Activated naive CD8-positive, alpha-beta T cell treated with anti-CD3 and anti-CD28 coated beads for 36 hours (primary cell): ENCODE measurements around the gene FBXL17. TPM values are rescaled to one million over a fixed set of nuclear protein-coding genes. Genes with fewer than 3 reads are reported as not detected.

Experiments
- DNase-seq: peaks from one replicate; pipeline ENCODE4 v3.0.0; 2021
- H3K27ac Mint-ChIP-seq: one replicate; pipeline ENCODE4 v1.8.0; 2022; ENCODE audit warnings: mild to moderate bottlenecking, moderate library complexity, mixed read lengths
- H3K27me3 Mint-ChIP-seq: one replicate; pipeline ENCODE4 v1.8.0; 2022; ENCODE audit warnings: mild to moderate bottlenecking, mixed read lengths
- H3K36me3 Mint-ChIP-seq: one replicate; pipeline ENCODE4 v1.8.0; 2021; ENCODE audit warnings: mild to moderate bottlenecking, mixed read lengths
- H3K4me1 Mint-ChIP-seq: one replicate; pipeline ENCODE4 v1.8.0; 2021; ENCODE audit warnings: mixed read lengths
- H3K4me3 Mint-ChIP-seq: one replicate; pipeline ENCODE4 v1.8.0; 2022; ENCODE audit warnings: mild to moderate bottlenecking, moderate library complexity, mixed read lengths
- H3K9me3 Mint-ChIP-seq: one replicate; pipeline ENCODE4 v1.8.0; 2022; ENCODE audit warnings: mixed read lengths
- total RNA-seq, 2 experiments: library from RNA; stranded (reverse); gene quantifications; one replicate each; pipeline ENCODE4 v1.2.3, GENCODE V29; 2021

Gene FBXL17
- total RNA-seq, 2 experiments from 2014 or later, result 3.6 to 4.5 TPM

- no peaks in the 10 kb centered on the region for H3K4me1 Mint-ChIP-seq
These were observed 279.4 kb downstream of the FBXL17 start for GRCh38 chr5:108102463-108102862.

GRCh38 chr5:108101821-108102220 is 280.1 kb downstream of the FBXL17 start:
- no peak overlapping the region for H3K4me3 Mint-ChIP-seq
- H3K36me3 Mint-ChIP-seq, result peaks cover 3% of the 10 kb centered on the region
- no peaks in the 10 kb centered on the region for H3K4me1 Mint-ChIP-seq
- no peak overlapping the region for H3K27ac Mint-ChIP-seq
- no peaks in the 10 kb centered on the region for H3K9me3 Mint-ChIP-seq
- no peak for DNase-seq
- no peaks in the 10 kb centered on the region for H3K27me3 Mint-ChIP-seq

More at GRCh38 chr5:108102463-108102862, 279.4 kb downstream of the FBXL17 start:
- no peak overlapping the region for H3K4me3 Mint-ChIP-seq
- H3K36me3 Mint-ChIP-seq, result peaks cover 3% of the 10 kb centered on the region
- no peak overlapping the region for H3K27ac Mint-ChIP-seq
- DNase-seq, result no peak
- H3K9me3 Mint-ChIP-seq, result no peaks in the 10 kb centered on the region
- H3K27me3 Mint-ChIP-seq, result no peaks in the 10 kb centered on the region

- Mint-ChIP-seq H3K4me1 (no peaks in the 10 kb centered on the region), H3K27ac (no peak overlapping the region), H3K9me3 (no peaks in the 10 kb centered on the region), H3K27me3 (no peaks in the 10 kb centered on the region), H3K4me3 (no peak overlapping the region), H3K36me3 (peaks cover 3% of the 10 kb centered on the region)
- no peak for DNase-seq
These were observed 280.8 kb downstream of the FBXL17 start for GRCh38 chr5:108101130-108101529.

GRCh38 chr5:108094800-108095199 is 287.1 kb downstream of the FBXL17 start:
- DNase-seq, result no peak
- Mint-ChIP-seq H3K9me3 (no peaks in the 10 kb centered on the region), H3K27me3 (no peaks in the 10 kb centered on the region), H3K4me1 (no peaks in the 10 kb centered on the region), H3K36me3 (no peaks in the 10 kb centered on the region), H3K4me3 (no peak overlapping the region), H3K27ac (no peak overlapping the region)

- Mint-ChIP-seq H3K27ac (no peak overlapping the region), H3K27me3 (no peaks in the 10 kb centered on the region), H3K36me3 (peaks cover 3% of the 10 kb centered on the region), H3K4me3 (no peak overlapping the region), H3K9me3 (no peaks in the 10 kb centered on the region), H3K4me1 (no peaks in the 10 kb centered on the region)
- DNase-seq, result no peak
These were observed 288.7 kb downstream of the FBXL17 start for GRCh38 chr5:108093186-108093585.

- Mint-ChIP-seq H3K27me3 (no peaks in the 10 kb centered on the region), H3K27ac (no peak overlapping the region), H3K36me3 (peaks cover 3% of the 10 kb centered on the region), H3K4me1 (no peaks in the 10 kb centered on the region), H3K4me3 (no peak overlapping the region), H3K9me3 (no peaks in the 10 kb centered on the region)
- DNase-seq, result no peak
These were observed 291.0 kb downstream of the FBXL17 start for GRCh38 chr5:108090946-108091345.

GRCh38 chr5:108084105-108084504 is 297.8 kb downstream of the FBXL17 start:
- no peaks in the 10 kb centered on the region for H3K9me3 Mint-ChIP-seq
- H3K27me3 Mint-ChIP-seq, result no peaks in the 10 kb centered on the region
- no peak overlapping the region for H3K4me3 Mint-ChIP-seq
- peaks cover 7% of the 10 kb centered on the region for H3K36me3 Mint-ChIP-seq
- H3K27ac Mint-ChIP-seq, result no peak overlapping the region
- no peaks in the 10 kb centered on the region for H3K4me1 Mint-ChIP-seq
- no peak for DNase-seq

- no peak for DNase-seq
- no peaks in the 10 kb centered on the region for H3K4me1 Mint-ChIP-seq
- H3K27me3 Mint-ChIP-seq, result no peaks in the 10 kb centered on the region
- H3K36me3 Mint-ChIP-seq, result peaks cover 4% of the 10 kb centered on the region
- no peaks in the 10 kb centered on the region for H3K9me3 Mint-ChIP-seq
- no peak overlapping the region for H3K27ac Mint-ChIP-seq
- H3K4me3 Mint-ChIP-seq, result no peak overlapping the region
These were observed 298.7 kb downstream of the FBXL17 start for GRCh38 chr5:108083232-108083631.

- H3K9me3 Mint-ChIP-seq, result no peaks in the 10 kb centered on the region
- H3K27ac Mint-ChIP-seq, result no peak overlapping the region
- H3K4me3 Mint-ChIP-seq, result no peak overlapping the region
These were observed 300.2 kb downstream of the FBXL17 start for GRCh38 chr5:108081707-108082106.

GRCh38 chr5:108079753-108080152 is 302.1 kb downstream of the FBXL17 start:
- no peak overlapping the region for H3K4me3 Mint-ChIP-seq
- no peak for DNase-seq
- H3K27me3 Mint-ChIP-seq, result no peaks in the 10 kb centered on the region
- H3K4me1 Mint-ChIP-seq, result no peaks in the 10 kb centered on the region
- no peaks in the 10 kb centered on the region for H3K9me3 Mint-ChIP-seq
- no peak overlapping the region for H3K27ac Mint-ChIP-seq
- peaks cover 15% of the 10 kb centered on the region for H3K36me3 Mint-ChIP-seq

More at GRCh38 chr5:108081707-108082106, 300.2 kb downstream of the FBXL17 start:
- Mint-ChIP-seq H3K36me3 (peaks cover 4% of the 10 kb centered on the region), H3K4me1 (no peaks in the 10 kb centered on the region), H3K27me3 (no peaks in the 10 kb centered on the region)
- DNase-seq, result no peak

- Mint-ChIP-seq H3K27ac (no peak overlapping the region), H3K4me1 (no peaks in the 10 kb centered on the region), H3K27me3 (no peaks in the 10 kb centered on the region), H3K36me3 (peaks cover 22% of the 10 kb centered on the region), H3K9me3 (peaks cover 4% of the 10 kb centered on the region), H3K4me3 (no peak overlapping the region)
- no peak for DNase-seq
These were observed 303.0 kb downstream of the FBXL17 start for GRCh38 chr5:108078882-108079281.

- Mint-ChIP-seq H3K27me3 (no peaks in the 10 kb centered on the region), H3K9me3 (peaks cover 7% of the 10 kb centered on the region), H3K36me3 (peaks cover 25% of the 10 kb centered on the region), H3K27ac (no peak overlapping the region), H3K4me3 (no peak overlapping the region), H3K4me1 (no peaks in the 10 kb centered on the region)
- DNase-seq, result no peak
These were observed 303.6 kb downstream of the FBXL17 start for GRCh38 chr5:108078345-108078744.

- H3K4me3 Mint-ChIP-seq, result no peak overlapping the region
- peaks cover 24% of the 10 kb centered on the region for H3K36me3 Mint-ChIP-seq
- H3K9me3 Mint-ChIP-seq, result peaks cover 9% of the 10 kb centered on the region
- no peaks in the 10 kb centered on the region for H3K27me3 Mint-ChIP-seq
- no peak for DNase-seq
- H3K4me1 Mint-ChIP-seq, result peaks cover under 1% of the 10 kb centered on the region
- no peak overlapping the region for H3K27ac Mint-ChIP-seq
These were observed 307.3 kb downstream of the FBXL17 start for GRCh38 chr5:108074626-108075025.

- no peaks in the 10 kb centered on the region for H3K9me3 Mint-ChIP-seq
- H3K27ac Mint-ChIP-seq, result no peak overlapping the region
- H3K4me1 Mint-ChIP-seq, result peaks cover 3% of the 10 kb centered on the region
- peaks cover 4% of the 10 kb centered on the region for H3K36me3 Mint-ChIP-seq
- no peak for DNase-seq
- no peak overlapping the region for H3K4me3 Mint-ChIP-seq
- no peaks in the 10 kb centered on the region for H3K27me3 Mint-ChIP-seq
These were observed 317.6 kb downstream of the FBXL17 start for GRCh38 chr5:108064302-108064701.

- Mint-ChIP-seq H3K27me3 (no peaks in the 10 kb centered on the region), H3K4me3 (no peak overlapping the region), H3K9me3 (no peaks in the 10 kb centered on the region), H3K4me1 (peaks cover 2% of the 10 kb centered on the region), H3K36me3 (no peaks in the 10 kb centered on the region), H3K27ac (no peak overlapping the region)
- no peak for DNase-seq
These were observed 320.0 kb downstream of the FBXL17 start for GRCh38 chr5:108061941-108062340.

GRCh38 chr5:108060340-108060739 is 321.6 kb downstream of the FBXL17 start:
- no peaks in the 10 kb centered on the region for H3K9me3 Mint-ChIP-seq

GRCh38 chr5:108059334-108059733 is 322.6 kb downstream of the FBXL17 start:
- DNase-seq, result no peak
- Mint-ChIP-seq H3K27ac (no peak overlapping the region), H3K4me1 (peaks cover 2% of the 10 kb centered on the region), H3K27me3 (no peaks in the 10 kb centered on the region), H3K9me3 (peaks cover 3% of the 10 kb centered on the region), H3K4me3 (no peak overlapping the region), H3K36me3 (peaks cover 5% of the 10 kb centered on the region)

More at GRCh38 chr5:108060340-108060739, 321.6 kb downstream of the FBXL17 start:
- H3K27ac Mint-ChIP-seq, result no peak overlapping the region
- no peaks in the 10 kb centered on the region for H3K36me3 Mint-ChIP-seq
- H3K27me3 Mint-ChIP-seq, result no peaks in the 10 kb centered on the region
- DNase-seq, result no peak
- H3K4me3 Mint-ChIP-seq, result no peak overlapping the region
- H3K4me1 Mint-ChIP-seq, result peaks cover 2% of the 10 kb centered on the region
